Umbilical cord (tissue), 2 donors: ENCODE data around the gene TRIOBP. TPM values are rescaled to one million over a fixed set of nuclear protein-coding genes. Genes with fewer than 3 reads are reported as not detected.
"Not testable (repeated sequence)": the region's sequence is repeated elsewhere in the genome, so short reads cannot be mapped to it uniquely, and the experiment has no call there.

Experiments used
- DNase-seq: peaks from one replicate; pipeline ENCODE4 v3.0.0-alpha.2; 2015; ENCODE audit warnings: low spot score
- total RNA-seq: library from RNA; depleted of rRNA; stranded (reverse); fragments of >200 nt; gene quantifications from one replicate; pipeline ENCODE4 v1.2.3, GENCODE V29; 2014; ENCODE audit warnings: low replicate concordance; ENCODE audit not compliant: insufficient read depth

Gene TRIOBP
- total RNA-seq, 1 donor from 2014 or later, result 96.1 TPM

- no peak for DNase-seq
Measured at GRCh38 chr22:37775785-37776638, 79.2 kb downstream of the TRIOBP start.

DNA sequence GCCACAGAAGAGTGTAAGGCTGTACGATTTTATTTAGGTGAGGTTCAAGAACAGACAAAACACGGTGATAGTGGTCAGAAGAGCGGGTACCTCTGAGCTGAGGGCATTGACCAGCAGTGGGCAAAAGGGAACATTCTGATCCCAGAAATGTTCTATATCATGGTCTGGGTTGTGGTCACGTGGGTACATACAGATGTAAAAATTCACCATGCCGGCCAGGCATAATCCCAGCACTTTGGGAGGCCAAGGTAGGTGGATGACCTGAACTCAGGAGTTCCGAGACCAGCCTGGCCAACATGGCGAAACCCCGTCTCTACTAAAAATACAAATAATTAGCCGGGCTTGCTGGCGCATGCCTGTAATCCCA lies 79.8 kb downstream of the TRIOBP start:
- DNase-seq, result no peak

GRCh38 chr22:37777122-37777687 lies 80.4 kb downstream of the TRIOBP start:
- DNase-seq, result peak; percentile 26

DNA sequence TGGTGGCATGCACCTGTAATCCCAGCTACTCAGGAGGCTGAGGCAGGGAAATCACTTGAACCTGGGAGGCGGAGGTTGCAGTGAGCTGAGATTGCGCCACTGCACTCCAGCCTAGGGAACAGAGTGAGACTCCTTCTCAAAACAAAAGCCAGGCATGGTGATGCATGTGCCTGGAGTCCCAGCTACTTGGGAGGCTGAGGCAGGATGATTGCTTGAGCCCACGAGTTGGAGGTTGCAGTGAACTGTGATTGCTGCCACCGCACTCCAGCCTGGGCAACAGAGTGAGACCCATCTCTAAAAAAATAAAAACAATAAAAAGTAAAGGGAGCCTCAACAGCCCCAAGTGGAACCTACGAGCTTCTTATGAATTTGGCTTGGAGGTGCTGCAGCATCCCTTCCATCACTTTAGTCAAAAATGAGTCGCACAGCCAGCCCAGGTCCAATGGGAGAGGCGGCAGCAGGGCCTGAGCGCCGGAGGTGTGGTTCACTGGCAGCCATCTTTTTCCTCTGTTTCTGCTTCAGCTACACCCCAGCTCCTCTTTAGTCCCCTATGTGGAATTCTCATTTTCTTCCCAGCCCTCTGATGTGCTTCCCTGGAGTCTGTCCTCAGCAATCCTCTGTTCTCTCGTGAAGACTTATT lies 81.6 kb downstream of the TRIOBP start:
- DNase-seq, result no peak

DNA sequence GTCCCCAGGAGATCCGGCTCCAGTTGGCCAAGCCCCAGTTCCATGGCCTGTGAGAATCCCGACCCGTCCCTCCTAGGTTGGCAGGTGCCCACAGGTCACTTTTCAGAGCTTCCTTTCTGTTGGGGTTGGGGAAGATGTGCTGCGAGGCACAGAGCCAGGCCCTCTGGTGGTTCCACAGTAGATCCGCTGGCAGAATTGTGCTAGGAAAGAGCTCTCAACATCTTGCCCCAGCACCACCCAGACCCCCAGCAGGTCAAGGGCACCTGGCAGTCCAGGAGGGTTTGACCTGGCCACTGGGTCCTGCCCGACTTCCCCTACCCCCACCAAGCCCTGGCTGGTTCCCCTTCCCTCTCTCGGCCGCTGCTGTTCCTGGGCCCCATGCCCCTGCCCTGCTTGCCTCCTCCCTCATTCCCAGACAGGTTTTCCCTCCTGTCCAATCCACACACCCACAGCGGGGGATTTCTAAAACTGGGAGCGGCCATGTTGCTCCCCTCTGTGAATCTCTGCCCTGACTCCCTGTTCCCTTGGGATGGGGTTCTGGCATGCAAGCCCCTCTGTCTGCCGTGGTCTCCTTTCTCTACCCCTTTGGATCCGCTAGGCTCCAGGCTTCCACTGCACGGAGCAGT lies 84.7 kb downstream of the TRIOBP start:
- no peak for DNase-seq

DNA sequence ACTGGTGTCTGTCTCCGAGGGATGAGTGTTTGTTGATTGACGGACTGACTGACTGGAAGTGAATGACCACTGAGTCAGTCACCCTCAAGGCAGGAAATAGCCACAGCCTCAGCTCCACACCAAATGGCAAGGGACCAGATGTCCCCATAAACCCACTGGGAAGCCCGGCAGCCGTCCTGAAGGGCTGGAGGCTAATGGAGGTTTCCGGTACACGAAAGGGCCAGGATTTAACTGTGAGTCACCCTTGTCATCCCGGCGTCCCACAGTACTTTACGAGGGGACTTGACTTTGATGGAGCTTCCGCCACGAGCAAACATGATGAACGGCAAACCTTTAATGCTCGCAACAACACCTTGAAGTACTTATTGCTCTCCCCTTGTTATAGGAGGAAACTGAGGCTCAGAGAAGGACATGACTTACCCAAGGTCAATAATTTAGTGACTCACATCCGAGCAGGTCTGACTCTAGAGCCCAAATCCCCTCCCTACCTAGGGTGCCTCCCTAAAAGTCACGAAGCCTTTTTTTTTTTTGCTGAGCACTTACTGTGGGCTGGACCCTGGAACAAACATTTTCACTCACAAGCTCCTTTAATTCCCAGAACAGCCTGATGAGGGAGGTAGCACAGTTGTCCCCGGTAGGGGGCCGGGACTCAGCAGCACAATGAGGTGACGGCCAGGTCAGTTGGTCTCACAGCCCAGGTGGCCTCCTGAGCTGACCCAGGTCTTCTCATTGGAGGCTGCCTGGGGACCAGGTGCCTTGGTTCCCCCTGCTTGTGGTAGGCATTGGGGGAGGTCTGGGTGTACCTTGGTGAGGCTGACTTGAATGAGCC lies 85.7 kb downstream of the TRIOBP start:
- no peak for DNase-seq

DNA sequence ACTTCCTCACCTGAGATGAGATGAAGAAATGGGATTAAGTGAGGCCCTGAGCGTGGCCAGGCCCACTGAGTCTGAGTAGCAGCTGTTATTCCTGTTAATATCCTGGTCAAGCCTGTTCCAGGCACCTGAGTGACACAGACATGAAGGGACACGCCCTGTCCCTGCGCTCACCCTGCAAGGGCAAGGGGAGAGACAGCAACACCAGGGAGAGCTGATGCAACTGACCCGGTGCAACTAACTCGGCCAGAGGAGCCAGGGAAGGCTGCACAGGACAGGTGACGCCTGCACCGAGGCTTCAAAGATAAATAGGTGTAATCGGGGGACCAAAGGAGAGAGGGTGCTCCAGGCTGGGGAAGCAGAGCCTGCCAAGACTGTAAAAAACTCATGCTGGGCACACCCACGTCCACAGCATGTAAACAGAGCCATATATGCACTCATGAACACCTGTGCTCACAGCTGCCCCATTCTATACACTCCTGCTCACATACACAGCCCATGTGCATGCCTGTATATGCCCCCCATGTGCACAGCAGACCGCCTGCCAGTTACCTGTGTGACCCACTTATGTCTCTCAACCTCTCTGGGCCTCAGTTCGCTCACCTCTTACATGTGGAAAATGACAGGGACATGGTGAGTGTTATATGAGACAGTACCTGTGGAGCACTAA lies 88.1 kb downstream of the TRIOBP start:
- DNase-seq, result no peak

DNA sequence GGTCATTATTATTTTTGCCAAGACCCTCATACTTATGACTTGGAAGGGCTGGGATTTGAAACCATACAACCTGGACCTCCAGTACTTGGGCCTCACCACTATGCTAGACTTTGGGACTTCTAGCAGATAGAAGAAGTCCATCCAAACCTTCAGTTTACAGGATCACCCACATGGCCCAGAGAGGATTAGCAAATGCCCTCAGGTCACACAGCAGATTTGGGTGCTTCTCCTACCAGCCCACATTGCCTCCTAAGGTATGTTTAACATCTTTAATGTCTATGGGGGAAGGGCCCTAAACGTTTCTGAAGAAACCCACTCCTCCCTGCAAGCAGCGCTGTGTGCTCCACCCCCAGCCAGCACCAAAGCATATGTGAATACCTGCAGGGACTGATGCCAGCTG lies 93.4 kb downstream of the TRIOBP start:
- DNase-seq, result no peak

DNA sequence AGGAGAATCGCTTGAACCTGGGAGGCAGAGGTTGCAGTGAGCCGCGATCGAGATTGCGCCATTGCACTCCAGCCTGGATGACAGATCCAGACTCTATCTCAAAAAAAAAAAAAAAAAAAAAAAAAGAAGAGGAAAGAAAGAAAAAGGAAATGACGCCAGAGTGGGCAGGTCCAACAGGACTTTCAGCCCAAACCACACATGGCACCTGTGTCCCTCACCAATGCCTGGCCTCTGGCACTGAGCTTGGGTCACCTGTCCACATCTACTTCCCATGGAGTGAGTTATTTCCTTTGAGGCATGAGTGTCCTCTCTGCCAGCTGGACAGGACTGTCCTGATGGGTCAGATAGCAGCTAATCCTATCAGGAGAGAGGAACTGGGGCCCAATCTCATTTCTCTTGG lies 95.6 kb downstream of the TRIOBP start:
- DNase-seq, result no peak

- no peak for DNase-seq
Measured at GRCh38 chr22:37794376-37794775, 97.5 kb downstream of the TRIOBP start.

- DNase-seq, result no peak
Measured at GRCh38 chr22:37796079-37796478, 99.2 kb downstream of the TRIOBP start.

DNA sequence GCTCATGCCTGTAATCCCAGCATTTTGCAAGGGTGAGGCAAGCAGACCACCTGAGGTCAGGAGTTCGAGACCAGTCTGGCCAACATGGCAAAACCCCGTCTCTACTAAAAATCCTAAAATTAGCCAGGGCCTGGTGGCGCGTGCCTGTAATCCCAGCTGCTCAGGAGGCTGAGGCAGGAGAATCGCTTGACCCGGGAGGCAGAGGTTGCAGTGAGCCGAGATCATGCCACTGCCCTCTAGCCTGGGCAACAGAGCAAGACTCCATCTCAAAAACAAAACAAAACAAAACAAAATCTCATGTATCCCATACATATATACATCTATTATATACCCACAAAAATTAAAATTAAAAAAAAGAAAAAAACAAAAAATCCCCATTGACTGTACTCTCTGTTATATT lies 100.4 kb downstream of the TRIOBP start:
- not testable (repeated sequence) for DNase-seq

GRCh38 chr22:37797874-37798500 lies 101.1 kb downstream of the TRIOBP start:
- no peak for DNase-seq

DNA sequence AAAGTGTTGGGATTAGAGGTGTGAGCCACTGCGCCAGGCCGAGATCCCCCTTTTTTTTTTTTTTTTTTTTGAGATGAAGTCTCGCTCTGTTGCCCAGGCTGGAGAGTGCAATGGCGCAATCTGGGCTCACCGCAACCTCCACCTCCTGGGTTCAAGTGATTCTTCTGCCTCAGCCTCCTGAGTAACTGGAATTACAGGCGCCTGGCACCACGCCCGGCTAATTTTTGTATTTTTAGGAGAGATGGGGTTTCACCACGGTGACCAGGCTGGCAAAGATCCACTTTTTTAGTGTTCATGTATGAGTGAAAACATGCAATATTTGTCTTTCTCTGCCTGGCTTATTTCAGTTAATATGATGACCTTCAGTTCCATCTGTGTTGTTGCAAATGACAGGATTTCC lies 103.1 kb downstream of the TRIOBP start:
- not testable (repeated sequence) for DNase-seq

GRCh38 chr22:37801946-37802309 lies 105.1 kb downstream of the TRIOBP start:
- no peak for DNase-seq

DNA sequence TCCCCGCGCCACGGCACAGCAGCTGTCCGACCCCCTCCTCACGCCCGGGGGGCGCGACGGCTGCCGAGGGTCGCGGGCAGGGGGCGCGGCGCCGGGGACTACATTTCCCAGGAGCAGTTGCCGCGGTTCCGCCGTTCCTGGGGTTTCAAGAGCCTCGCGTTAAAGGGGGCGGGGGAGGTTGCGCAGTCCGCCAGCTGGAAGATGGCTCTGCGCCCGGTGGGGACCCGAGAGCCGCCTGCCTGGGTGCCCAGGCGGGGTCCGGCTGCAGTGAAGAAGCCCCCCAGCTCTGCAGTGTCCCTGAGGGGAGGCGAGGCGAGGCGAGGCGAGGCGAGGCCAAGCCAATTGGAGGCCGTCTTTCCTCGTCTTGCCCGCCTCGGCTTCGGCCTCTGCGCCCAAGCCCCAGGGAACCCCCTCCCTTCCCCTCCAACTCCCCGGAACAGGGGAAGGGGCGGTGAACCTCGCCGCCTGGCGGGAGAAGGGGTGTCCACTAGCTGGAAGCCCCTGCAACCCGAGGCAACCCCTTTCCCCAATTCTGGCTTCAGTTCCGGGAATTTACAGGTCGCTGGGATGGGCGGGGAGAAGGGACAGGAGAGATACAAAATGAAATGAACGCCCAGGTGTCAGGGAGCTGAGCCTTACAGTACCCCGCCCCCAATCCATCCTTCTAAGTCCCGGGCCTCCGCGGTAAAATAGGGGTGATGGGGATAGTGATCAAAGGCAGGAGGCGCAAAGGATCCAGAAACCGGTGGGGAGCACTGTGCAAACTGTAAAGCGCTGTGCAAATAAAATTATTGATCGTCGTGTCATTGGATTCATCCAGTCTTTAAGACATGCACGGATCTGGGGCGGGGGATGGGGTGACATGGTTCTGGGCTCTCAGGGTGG lies 105.7 kb downstream of the TRIOBP start:
- peak; percentile 71 for DNase-seq

- DNase-seq, result no peak
Measured at GRCh38 chr22:37803195-37803638, 106.4 kb downstream of the TRIOBP start.

- no peak for DNase-seq
Measured at GRCh38 chr22:37803639-37804351, 106.9 kb downstream of the TRIOBP start.
